ENCODE measurements around the gene HTD2. TPM values are rescaled to one million over a fixed set of nuclear protein-coding genes. Genes with fewer than 3 reads are reported as not detected.

HTD2 gene
- polyA plus RNA-seq, 2 of the 4 experiments (the other 2 are of a cell fraction): 4.6 to 8.4 TPM

GRCh38 chr3:58299075-58299474, 7.2 kb upstream of the HTD2 start:
- TF ChIP-seq TFCP2L1 (CRISPR knock-in tag; IDR thresholded peaks at IDR 0.05) (no peak), HOXB5 (CRISPR knock-in tag; IDR thresholded peaks at IDR 0.05) (no peak), SREBF2 (IDR thresholded peaks at IDR 0.05) (no peak), HOXB13 (CRISPR knock-in tag; IDR thresholded peaks at IDR 0.05; ENCODE audit: low read depth) (no peak), KDM5A (IDR thresholded peaks at IDR 0.05) (no peak), MAFK (IDR thresholded peaks at IDR 0.05; ENCODE audit: partially characterized antibody) (no peak), SMC3 (IDR thresholded peaks at IDR 0.05) (no peak), ZNF302 (CRISPR knock-in tag; IDR thresholded peaks at IDR 0.05) (no peak), JUN (IDR thresholded peaks at IDR 0.05) (no peak), PHF8 (IDR thresholded peaks at IDR 0.05; ENCODE audit: borderline replicate concordance, low read depth) (no peak), NFE2L2 (conservative IDR thresholded peaks at IDR 0.05; ENCODE audit: low read length) (no peak), GATA3 (IDR thresholded peaks at IDR 0.05; ENCODE audit: borderline replicate concordance) (no peak), RNF2 (IDR thresholded peaks at IDR 0.05; ENCODE audit: borderline replicate concordance, low read depth) (no peak), ESRRA (IDR thresholded peaks at IDR 0.05; ENCODE audit: borderline replicate concordance, low read length) (no peak), TP53 (CRISPR knock-in tag; IDR thresholded peaks at IDR 0.05) (no peak)
- TF ChIP-seq, protein P1, sequence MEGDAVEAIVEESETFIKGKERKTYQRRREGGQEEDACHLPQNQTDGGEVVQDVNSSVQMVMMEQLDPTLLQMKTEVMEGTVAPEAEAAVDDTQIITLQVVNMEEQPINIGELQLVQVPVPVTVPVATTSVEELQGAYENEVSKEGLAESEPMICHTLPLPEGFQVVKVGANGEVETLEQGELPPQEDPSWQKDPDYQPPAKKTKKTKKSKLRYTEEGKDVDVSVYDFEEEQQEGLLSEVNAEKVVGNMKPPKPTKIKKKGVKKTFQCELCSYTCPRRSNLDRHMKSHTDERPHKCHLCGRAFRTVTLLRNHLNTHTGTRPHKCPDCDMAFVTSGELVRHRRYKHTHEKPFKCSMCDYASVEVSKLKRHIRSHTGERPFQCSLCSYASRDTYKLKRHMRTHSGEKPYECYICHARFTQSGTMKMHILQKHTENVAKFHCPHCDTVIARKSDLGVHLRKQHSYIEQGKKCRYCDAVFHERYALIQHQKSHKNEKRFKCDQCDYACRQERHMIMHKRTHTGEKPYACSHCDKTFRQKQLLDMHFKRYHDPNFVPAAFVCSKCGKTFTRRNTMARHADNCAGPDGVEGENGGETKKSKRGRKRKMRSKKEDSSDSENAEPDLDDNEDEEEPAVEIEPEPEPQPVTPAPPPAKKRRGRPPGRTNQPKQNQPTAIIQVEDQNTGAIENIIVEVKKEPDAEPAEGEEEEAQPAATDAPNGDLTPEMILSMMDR (IDR thresholded peaks at IDR 0.05): no peak
- TF ChIP-seq, protein P2, sequence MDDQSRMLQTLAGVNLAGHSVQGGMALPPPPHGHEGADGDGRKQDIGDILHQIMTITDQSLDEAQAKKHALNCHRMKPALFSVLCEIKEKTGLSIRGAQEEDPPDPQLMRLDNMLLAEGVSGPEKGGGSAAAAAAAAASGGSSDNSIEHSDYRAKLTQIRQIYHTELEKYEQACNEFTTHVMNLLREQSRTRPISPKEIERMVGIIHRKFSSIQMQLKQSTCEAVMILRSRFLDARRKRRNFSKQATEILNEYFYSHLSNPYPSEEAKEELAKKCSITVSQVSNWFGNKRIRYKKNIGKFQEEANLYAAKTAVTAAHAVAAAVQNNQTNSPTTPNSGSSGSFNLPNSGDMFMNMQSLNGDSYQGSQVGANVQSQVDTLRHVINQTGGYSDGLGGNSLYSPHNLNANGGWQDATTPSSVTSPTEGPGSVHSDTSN (IDR thresholded peaks at IDR 0.05): no peak
- no peaks in the 10 kb centered on the region for H3K9me3 ChIP-seq
- peaks cover 12% of the 10 kb centered on the region; the same call in 2 of the 3 replicates for H3K4me1 ChIP-seq
- 60% methylated on average over 2 of the region's 2 CpGs for WGBS (ENCODE audit: missing lambda C conversion rate)
- FAIRE-seq (no peak), ATAC-seq (no peak), DNase-seq (ENCODE audit: low read depth in 1 of 2, low spot score in 1 of 2) (no peak)
- no peak overlapping the region for H3K27ac ChIP-seq
- ChIA-PET CTCF (interaction anchor here (0.7 to 10.4 kb wide), 13 partner anchors 11 to 332 kb away, joined by 3 to 172 read pairs (median 5); partner anchors contain the start of genes ABHD6 and DNASE1L3), POLR2A (no interaction called here)
- no peak overlapping the region for H3K4me2 ChIP-seq
- no peak overlapping the region for H3K4me3 ChIP-seq

DNA sequence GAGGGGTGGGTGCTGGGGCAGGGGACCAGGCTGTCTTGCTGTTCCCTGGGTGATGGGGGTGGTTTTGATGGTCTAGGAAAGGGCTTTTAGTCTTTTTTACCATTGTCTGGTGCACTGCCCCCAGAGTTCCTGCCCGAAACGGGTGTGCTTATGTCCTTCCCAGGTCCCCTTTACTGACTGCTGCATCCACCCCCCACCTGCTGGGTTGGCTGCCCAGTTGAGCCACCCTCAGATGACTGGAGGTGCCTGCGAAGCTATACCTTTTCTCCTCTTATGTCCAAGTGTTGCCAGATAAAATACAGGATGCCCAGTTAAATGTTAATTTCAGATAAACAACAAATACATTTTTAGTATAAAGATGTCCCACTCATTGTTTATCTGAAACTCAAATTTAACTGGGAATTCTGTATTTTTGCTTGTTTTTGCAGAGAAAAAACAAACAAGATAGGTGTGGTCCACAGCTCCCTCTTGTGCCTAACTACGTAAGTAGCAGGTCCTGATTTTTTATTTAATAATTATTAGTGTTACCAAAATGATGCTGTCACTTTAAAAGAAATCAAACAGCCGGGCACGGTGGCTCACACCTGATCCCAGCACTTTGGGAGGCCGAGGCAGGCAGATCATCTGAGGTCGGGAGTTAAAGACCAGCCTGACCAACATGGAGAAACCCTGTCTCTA, 6.3 kb upstream of the HTD2 start:
- peak in 1 of 2 experiments; percentile 49 for DNase-seq (ENCODE audit: low read depth in 1 of 2, low spot score in 1 of 2)
- CTCF ChIA-PET: interaction anchor here (1.0 to 10.4 kb wide), 16 partner anchors 11 to 121 kb away, joined by 3 to 172 read pairs (median 5); partner anchors contain the start of genes ABHD6 and DNASE1L3
- ATAC-seq: peak in 1 of 2 experiments; percentile 61; a peak in 3 of 6 replicates
- POLR2A ChIA-PET: no interaction called here
- FAIRE-seq: no peak
- Histone ChIP-seq H3K4me3 (no peak overlapping the region), H3K4me1 (peaks cover 12% of the 10 kb centered on the region; the same call in 2 of the 3 replicates), H3K4me2 (peak overlapping the region; percentile 48), H3K27ac (no peak overlapping the region), H3K9me3 (no peaks in the 10 kb centered on the region)
- TF ChIP-seq HDAC2 (IDR thresholded peaks at IDR 0.05) (no peak), SMC3 (IDR thresholded peaks at IDR 0.05) (peak; percentile 78), RAD21 (conservative IDR thresholded peaks at IDR 0.05 in 1 of 2, IDR thresholded peaks at IDR 0.05 in 1 of 2) (peak; percentile 70 to 74)
- TF ChIP-seq, protein P1 (IDR thresholded peaks at IDR 0.05): peak; percentile 71
- TF ChIP-seq, protein P3, sequence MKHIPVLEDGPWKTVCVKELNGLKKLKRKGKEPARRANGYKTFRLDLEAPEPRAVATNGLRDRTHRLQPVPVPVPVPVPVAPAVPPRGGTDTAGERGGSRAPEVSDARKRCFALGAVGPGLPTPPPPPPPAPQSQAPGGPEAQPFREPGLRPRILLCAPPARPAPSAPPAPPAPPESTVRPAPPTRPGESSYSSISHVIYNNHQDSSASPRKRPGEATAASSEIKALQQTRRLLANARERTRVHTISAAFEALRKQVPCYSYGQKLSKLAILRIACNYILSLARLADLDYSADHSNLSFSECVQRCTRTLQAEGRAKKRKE (CRISPR knock-in tag; IDR thresholded peaks at IDR 0.05; ENCODE audit: low read depth): no peak
- 12% methylated on average over 8 of the region's 8 CpGs for WGBS (ENCODE audit: missing lambda C conversion rate)

All from A549 (cell line).